GM18520 (cell line): ENCODE measurements around the gene PREX1.
"Not testable (repeated sequence)": the region's sequence is repeated elsewhere in the genome, so short reads cannot be mapped to it uniquely, and the experiment has no call there.

Source experiments
- ATAC-seq: cut with Tn5 transposase; IDR thresholded peaks from one replicate; pipeline ENCODE4 v1.9.1; 2021; ENCODE audit not compliant: unreplicated experiment

Gene PREX1

DNA sequence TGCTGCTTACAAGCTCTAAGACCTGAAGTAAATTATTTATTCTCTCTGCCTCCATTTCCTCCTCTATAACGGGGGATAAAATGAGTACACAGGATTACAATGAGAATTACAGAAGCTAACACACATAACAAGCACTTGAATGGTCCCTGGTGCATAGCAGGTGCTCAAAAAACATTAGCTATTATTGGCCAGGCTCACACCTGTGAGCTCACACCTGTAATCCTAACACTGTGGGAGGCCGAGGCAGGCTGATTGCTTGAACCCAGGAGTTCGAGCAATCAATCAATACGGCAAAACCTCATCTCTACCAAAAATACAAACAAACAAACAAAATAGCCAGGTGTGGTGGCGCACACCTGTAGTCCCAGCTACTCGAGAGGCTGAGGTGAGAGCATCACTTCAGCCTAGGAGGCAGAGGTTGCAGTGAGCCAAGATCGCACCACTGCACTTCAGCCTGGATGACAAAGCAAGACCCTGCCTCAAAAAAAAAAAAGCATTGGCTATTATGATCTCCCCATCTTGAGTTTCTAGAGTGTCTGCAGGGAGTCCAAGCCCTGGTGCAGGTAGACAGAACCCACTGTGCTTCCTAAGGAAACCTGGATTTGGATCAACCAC lies 68.1 kb downstream of the PREX1 start:
- no peak for ATAC-seq

DNA sequence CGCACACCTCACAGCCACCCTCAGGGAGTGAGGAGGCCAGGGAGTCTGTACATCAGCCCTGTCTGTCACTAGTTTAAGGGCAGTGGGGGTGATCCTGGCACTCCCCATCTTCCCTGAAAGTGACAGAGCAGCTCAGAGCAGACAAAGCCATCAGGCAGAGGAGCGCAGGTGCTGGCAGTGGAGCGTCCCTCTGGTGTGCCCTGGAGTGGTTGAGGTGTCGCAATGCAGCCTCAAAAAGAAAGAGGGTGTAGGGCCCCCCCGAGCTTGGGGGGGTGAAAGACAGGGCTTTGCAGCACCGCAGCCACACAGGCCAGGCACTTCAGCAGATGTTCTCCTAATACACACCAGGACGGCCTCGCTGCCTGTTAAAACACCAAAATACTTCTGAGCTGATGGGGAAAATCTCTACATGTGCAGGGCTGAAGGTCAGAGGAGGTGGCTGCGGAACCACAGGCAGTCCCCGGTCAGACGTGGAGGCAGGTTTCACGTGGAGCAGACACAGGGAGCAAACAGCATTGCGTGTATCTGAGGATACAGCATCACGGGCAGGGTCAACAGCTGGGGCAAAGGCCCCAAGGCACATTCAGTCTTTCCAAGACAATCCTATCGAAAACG lies 69.5 kb downstream of the PREX1 start:
- ATAC-seq = no peak

GRCh38 chr20:48756774-48757173 lies 71.0 kb downstream of the PREX1 start:
- not testable (repeated sequence) for ATAC-seq

DNA sequence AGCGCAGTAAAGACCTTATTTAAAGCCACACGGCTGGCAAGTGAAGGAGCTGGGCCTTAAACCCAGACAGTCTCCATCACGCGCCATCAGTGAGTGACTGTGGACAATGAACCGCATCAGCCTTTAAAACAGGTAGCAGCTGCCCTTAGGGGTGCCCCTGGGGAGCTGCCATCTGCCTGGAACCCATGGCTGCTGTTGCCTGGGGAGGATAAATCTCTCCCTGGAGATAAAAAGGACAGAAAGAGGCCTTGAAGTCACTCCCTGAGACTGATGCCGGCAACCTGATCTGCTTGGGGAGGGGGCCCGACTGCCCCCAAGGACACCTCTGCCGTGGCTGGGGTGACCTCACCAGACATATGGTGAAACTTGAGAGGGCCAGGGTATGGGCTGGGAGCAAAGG lies 73.5 kb downstream of the PREX1 start:
- ATAC-seq = no peak

DNA sequence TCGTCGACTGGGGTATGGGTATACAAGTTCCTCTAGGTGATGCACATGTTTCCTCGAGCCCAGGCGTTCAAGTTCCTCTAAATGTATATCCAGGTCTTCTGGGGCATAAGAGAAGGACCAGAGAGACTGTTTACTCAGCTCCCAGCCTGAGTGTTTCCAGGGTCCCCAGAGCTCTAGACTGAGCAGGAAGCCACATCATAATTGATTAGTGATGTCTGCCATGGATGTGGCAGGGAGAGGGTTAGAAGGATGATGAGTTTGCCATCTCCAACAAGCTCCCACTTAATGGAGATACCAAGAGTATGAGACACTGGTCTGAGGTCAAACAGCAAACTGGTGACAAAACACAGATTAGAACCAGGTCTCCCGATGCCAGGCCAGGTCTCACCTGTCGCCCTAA lies 74.8 kb downstream of the PREX1 start:
- no peak for ATAC-seq

DNA sequence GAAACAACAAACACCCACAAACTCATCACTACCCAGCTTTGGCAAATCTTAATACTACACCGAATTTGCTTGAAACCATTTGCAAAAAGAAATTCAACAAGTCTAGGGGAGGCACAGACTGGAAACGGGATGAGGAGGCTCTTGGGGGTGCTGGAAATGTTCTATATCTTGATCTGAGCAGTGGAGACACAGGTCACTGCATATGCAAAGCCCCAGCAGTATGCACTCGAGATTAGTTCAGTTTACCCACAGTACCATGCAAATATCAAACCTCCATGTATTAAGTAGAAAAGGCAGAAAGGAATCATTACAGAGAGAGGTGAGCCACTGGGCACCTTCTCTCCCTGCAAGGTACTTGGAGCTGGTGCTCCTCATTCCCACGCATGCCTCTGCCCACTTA lies 75.9 kb downstream of the PREX1 start:
- no peak for ATAC-seq

- ATAC-seq = no peak
Observed at GRCh38 chr20:48750941-48751635, 76.7 kb downstream of the PREX1 start.

GRCh38 chr20:48750376-48750775 lies 77.4 kb downstream of the PREX1 start:
- no peak for ATAC-seq

DNA sequence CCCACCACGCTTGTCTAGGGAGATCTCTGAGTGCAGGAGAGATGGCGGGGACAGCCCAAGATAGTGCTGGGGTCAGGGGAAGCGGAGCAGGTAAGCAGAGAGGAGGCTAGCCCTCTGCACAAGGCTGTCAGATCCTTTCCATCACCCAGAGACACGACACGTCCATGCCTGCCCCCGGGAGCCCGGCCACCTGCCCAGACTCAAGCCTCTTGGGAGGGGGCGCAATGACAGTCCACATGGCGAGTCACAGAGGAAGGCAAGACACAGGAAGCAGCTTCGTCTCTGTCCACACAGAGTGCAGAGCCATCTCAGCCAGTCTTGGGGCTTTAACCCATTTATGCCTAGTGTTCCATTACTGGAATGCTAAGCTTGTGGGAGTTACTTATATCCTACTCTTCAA lies 78.4 kb downstream of the PREX1 start:
- no peak for ATAC-seq

- ATAC-seq = no peak
Observed at GRCh38 chr20:48748556-48748955, 79.2 kb downstream of the PREX1 start.

DNA sequence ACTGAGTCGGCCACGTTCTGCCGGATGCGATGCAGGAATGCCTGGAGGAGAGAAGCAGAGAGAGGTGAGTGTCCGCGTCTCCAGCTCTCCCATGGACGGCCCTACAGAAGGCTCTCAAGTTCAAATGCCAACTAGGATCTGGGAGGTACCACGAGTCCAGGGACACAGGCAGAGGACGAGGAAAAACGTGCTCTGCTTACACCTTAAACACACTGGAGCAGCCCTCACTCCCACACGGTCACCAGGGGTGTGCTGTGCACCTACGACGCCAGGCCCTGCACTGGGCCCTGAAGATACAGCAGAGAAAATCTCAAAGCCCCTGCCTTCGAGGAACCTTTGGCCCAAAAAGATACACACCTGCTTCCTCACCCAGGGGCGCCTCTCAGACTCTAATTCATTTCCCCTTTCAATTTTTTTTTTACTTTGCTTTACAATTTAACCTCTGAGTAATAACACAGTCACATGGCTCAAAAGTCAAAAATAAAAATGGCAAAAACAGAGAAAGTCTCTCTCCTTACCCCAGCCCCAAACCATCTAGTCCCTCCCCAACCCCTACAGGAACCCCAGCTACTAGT lies 79.9 kb downstream of the PREX1 start:
- ATAC-seq = no peak

DNA sequence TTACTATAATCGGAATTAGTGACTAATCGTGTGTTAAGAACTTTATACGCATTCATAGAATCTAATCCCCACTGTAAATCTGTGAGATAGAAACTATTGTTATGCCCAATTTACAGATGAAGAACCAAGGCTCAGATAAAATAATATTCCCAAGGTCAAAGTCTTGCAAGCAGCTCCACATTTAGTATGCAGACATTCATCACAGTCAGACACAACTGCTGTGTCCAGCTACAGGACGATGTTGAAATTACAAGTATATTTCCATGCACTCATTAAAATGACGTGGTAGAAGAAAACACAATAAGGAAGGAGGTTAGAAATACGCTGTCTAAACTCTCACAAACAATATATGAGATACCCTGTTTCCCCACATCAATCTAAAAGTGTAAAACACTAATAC lies 82.5 kb downstream of the PREX1 start:
- no peak for ATAC-seq

- no peak for ATAC-seq
Observed at GRCh38 chr20:48744515-48744914, 83.3 kb downstream of the PREX1 start.

GRCh38 chr20:48743807-48744206 lies 84.0 kb downstream of the PREX1 start:
- no peak for ATAC-seq

GRCh38 chr20:48742912-48743680 lies 84.7 kb downstream of the PREX1 start:
- ATAC-seq = no peak

- ATAC-seq = no peak
Observed at GRCh38 chr20:48742233-48742632, 85.6 kb downstream of the PREX1 start.

- ATAC-seq = no peak
Observed at GRCh38 chr20:48741669-48742068, 86.1 kb downstream of the PREX1 start.

GRCh38 chr20:48740712-48741111 lies 87.1 kb downstream of the PREX1 start:
- ATAC-seq = peak; percentile 26

- ATAC-seq = no peak
Observed at GRCh38 chr20:48740292-48740649, 87.5 kb downstream of the PREX1 start.

GRCh38 chr20:48739395-48740291 lies 88.2 kb downstream of the PREX1 start:
- ATAC-seq = no peak
